ENCODE data around the gene STX5. TPM values are rescaled to one million over a fixed set of nuclear protein-coding genes. Genes with fewer than 3 reads are reported as not detected.
"Not testable (repeated sequence)": the region's sequence is repeated elsewhere in the genome, so short reads cannot be mapped to it uniquely, and the experiment has no call there.

STX5 gene
- total RNA-seq, 4 donors from 2014 or later = 16.2 to 26.0 (median 24.9) TPM

- Histone ChIP-seq H3K27me3 (no peaks in the 10 kb centered on the region), H3K9me3 (no peaks in the 10 kb centered on the region), H3K36me3 (peaks cover 0 to 24% of the 10 kb centered on the region in 2 donors), H3K4me3 (peak within 1 kb of the TSS; percentile 82 to 100 (median 96)), H3K4me1 (peaks cover 20% of the 10 kb centered on the region in 2 donors), H3K27ac (peak within 1 kb of the TSS; percentile 97 to 99 (median 98))
- ATAC-seq (peak; percentile 61 to 63), DNase-seq (peak; percentile 85 to 89)
- intact Hi-C loops (cut with DNase I; ENCODE audit: low total_unique reads) = no loop called here
- in situ Hi-C loops (cut with MboI; ENCODE audit: low sequenced_read_pairs in 4 of 4) = no loop called here
- TF ChIP-seq, protein P1, sequence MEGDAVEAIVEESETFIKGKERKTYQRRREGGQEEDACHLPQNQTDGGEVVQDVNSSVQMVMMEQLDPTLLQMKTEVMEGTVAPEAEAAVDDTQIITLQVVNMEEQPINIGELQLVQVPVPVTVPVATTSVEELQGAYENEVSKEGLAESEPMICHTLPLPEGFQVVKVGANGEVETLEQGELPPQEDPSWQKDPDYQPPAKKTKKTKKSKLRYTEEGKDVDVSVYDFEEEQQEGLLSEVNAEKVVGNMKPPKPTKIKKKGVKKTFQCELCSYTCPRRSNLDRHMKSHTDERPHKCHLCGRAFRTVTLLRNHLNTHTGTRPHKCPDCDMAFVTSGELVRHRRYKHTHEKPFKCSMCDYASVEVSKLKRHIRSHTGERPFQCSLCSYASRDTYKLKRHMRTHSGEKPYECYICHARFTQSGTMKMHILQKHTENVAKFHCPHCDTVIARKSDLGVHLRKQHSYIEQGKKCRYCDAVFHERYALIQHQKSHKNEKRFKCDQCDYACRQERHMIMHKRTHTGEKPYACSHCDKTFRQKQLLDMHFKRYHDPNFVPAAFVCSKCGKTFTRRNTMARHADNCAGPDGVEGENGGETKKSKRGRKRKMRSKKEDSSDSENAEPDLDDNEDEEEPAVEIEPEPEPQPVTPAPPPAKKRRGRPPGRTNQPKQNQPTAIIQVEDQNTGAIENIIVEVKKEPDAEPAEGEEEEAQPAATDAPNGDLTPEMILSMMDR (IDR thresholded peaks at IDR 0.05 in 4 of 5, conservative IDR thresholded peaks at IDR 0.05 in 1 of 5) = no peak
- peak; percentile 70 to 79 for TF ChIP-seq POLR2A (IDR thresholded peaks at IDR 0.05)
Observed at GRCh38 chr11:62839050-62839945, 7.4 kb upstream of the STX5 start, which contains the start of gene WDR74. Gene WDR74, minus strand, starts transcription at chr11:62839590. Its CDS starts 20 bp downstream, at chr11:62839570.

- Histone ChIP-seq H3K27ac (no peak overlapping the region), H3K27me3 (no peaks in the 10 kb centered on the region), H3K4me1 (peaks cover 25 to 33% of the 10 kb centered on the region in 2 donors), H3K4me3 (no peak overlapping the region), H3K36me3 (peaks cover 0 to 34% of the 10 kb centered on the region in 2 donors), H3K9me3 (no peaks in the 10 kb centered on the region)
- intact Hi-C loops (cut with DNase I; ENCODE audit: low total_unique reads) = no loop called here
- TF ChIP-seq, protein P1 (IDR thresholded peaks at IDR 0.05 in 4 of 5, conservative IDR thresholded peaks at IDR 0.05 in 1 of 5) = no peak
- TF ChIP-seq POLR2A (IDR thresholded peaks at IDR 0.05) = no peak
- DNase-seq = no peak
- in situ Hi-C loops (cut with MboI; ENCODE audit: low sequenced_read_pairs in 4 of 4) = no loop called here
- no peak for ATAC-seq
Observed at GRCh38 chr11:62835336-62835735, 3.5 kb upstream of the STX5 start.

GRCh38 chr11:62832336-62833234 lies 734 bp upstream of the STX5 start, which contains the start of gene TEX54:
Gene TEX54, minus strand, starts transcription at chr11:62832841.
- H3K9me3 ChIP-seq = no peaks in the 10 kb centered on the region
- ATAC-seq (peak; percentile 35 to 42), DNase-seq (peak in 1 of 2 donors; percentile 57)
- peaks cover 30 to 32% of the 10 kb centered on the region in 2 donors for H3K4me1 ChIP-seq
- peak within 1 kb of the TSS; percentile 83 to 100 (median 94) for H3K4me3 ChIP-seq
- H3K36me3 ChIP-seq = peaks cover 0 to 42% of the 10 kb centered on the region in 2 donors
- in situ Hi-C loops (cut with MboI; ENCODE audit: low sequenced_read_pairs in 4 of 4) (no loop called here), intact Hi-C loops (cut with DNase I; ENCODE audit: low total_unique reads) (loop anchor here (1.0 to 2.0 kb wide), 3 partner anchors 8 to 45 kb away; partner anchors contain the start of gene TMEM179B)
- H3K27ac ChIP-seq = peak within 1 kb of the TSS; percentile 92 to 100 (median 96)
- H3K27me3 ChIP-seq = no peaks in the 10 kb centered on the region
- TF ChIP-seq POLR2A (IDR thresholded peaks at IDR 0.05) = no peak
- TF ChIP-seq, protein P1 (IDR thresholded peaks at IDR 0.05 in 4 of 5, conservative IDR thresholded peaks at IDR 0.05 in 1 of 5) = no peak

DNA sequence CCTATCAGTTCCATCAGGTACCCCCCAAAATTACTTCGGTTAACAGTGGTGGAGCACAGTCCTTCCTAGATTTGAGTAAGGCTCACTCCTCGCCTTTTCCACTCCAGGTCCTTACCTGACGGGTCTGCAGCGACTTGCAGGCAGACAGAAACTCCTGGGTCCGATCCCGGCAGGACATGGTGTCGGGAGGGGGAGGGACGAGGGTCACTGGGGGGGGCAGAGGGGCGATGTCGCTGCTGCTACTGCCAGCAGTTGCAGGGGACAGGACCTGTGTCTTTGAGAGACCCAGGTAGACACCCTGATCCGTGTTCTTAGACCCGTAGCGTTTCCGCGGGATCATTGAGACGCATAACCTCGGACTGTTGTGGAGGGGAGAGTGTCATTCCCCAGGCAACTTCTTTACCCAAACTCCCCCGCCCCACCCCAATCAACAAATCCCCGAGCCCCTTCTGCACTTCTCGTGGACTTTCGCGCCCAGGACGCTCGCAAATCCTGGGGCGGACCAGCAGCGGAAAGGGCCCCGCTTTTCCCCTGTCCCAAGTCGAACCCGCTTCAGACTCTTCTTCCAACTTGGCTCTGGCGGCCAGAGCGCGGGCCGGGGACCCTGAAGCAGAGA lies 839 bp downstream of the STX5 start:
- in situ Hi-C loops (cut with MboI; ENCODE audit: low sequenced_read_pairs in 4 of 4) (no loop called here), intact Hi-C loops (cut with DNase I; ENCODE audit: low total_unique reads) (loop anchor here (2.0 kb wide), 1 partner anchor 50 kb away; the partner anchor contains the start of gene SLC3A2)
- Histone ChIP-seq H3K36me3 (peaks cover 0 to 51% of the 10 kb centered on the region in 2 donors), H3K27ac (peak overlapping the region; percentile 92 to 100 (median 96)), H3K9me3 (no peaks in the 10 kb centered on the region), H3K4me3 (peak overlapping the region; percentile 83 to 100 (median 94)), H3K27me3 (no peaks in the 10 kb centered on the region), H3K4me1 (peaks cover 27 to 32% of the 10 kb centered on the region in 2 donors)
- TF ChIP-seq, protein P1 (IDR thresholded peaks at IDR 0.05 in 4 of 5, conservative IDR thresholded peaks at IDR 0.05 in 1 of 5) = no peak
- no peak for TF ChIP-seq POLR2A (IDR thresholded peaks at IDR 0.05)
- DNase-seq (no peak), ATAC-seq (no peak)

GRCh38 chr11:62828130-62828529 lies 3.7 kb downstream of the STX5 start:
- in situ Hi-C loops (cut with MboI; ENCODE audit: low sequenced_read_pairs in 4 of 4); H3K4me3 ChIP-seq; H3K27ac ChIP-seq; intact Hi-C loops (cut with DNase I; ENCODE audit: low total_unique reads); DNase-seq; H3K9me3 ChIP-seq; ATAC-seq; H3K27me3 ChIP-seq: not testable (repeated sequence)
- peaks cover 23 to 27% of the 10 kb centered on the region in 2 donors for H3K4me1 ChIP-seq
- H3K36me3 ChIP-seq = peaks cover 0 to 53% of the 10 kb centered on the region in 2 donors
